GM12864 (cell line): ENCODE data around the gene MKS1.

Experiments
- DNase-seq: peaks from one replicate; pipeline ENCODE4 v3.0.0-alpha.2; 2011; ENCODE audit warnings: low read depth
- H3K4me3 ChIP-seq: 2 replicates; pipeline ENCODE4 v1.5.1; 2011; ENCODE audit warnings: mild to moderate bottlenecking, low read depth, low read length, control low read depth
- TF ChIP-seq, protein P1 (sequence below): IDR thresholded peaks from 2 replicates; pipeline ENCODE4 v1.5.1; 2011; ENCODE audit warnings: low read depth, mild to moderate bottlenecking, moderate library complexity, low read length, control low read depth, inconsistent platforms; ENCODE audit errors: missing control alignments

The MKS1 gene

DNA sequence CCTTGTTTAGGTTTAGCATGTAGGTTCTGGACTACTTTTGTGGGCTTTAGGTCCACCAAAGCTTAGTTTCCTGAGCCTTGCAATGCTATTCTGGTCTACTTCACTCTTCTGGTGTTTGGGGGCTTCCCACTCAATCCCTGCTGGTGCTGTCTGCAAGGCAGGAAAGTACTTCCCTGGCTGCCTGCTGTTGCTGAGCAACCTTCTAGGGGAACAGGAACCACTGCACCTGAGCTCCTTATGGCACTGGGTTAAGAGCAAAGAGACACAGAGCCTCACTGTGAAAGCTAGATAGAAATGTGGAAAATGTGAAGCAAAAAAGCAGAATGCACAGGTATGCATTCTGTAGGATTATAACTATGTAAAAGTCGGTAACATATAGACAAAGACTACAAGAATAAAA lies 44.7 kb upstream of the MKS1 start:
- DNase-seq = no peak
- H3K4me3 ChIP-seq = no peak overlapping the region
- TF ChIP-seq, protein P1, sequence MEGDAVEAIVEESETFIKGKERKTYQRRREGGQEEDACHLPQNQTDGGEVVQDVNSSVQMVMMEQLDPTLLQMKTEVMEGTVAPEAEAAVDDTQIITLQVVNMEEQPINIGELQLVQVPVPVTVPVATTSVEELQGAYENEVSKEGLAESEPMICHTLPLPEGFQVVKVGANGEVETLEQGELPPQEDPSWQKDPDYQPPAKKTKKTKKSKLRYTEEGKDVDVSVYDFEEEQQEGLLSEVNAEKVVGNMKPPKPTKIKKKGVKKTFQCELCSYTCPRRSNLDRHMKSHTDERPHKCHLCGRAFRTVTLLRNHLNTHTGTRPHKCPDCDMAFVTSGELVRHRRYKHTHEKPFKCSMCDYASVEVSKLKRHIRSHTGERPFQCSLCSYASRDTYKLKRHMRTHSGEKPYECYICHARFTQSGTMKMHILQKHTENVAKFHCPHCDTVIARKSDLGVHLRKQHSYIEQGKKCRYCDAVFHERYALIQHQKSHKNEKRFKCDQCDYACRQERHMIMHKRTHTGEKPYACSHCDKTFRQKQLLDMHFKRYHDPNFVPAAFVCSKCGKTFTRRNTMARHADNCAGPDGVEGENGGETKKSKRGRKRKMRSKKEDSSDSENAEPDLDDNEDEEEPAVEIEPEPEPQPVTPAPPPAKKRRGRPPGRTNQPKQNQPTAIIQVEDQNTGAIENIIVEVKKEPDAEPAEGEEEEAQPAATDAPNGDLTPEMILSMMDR = no peak

DNA sequence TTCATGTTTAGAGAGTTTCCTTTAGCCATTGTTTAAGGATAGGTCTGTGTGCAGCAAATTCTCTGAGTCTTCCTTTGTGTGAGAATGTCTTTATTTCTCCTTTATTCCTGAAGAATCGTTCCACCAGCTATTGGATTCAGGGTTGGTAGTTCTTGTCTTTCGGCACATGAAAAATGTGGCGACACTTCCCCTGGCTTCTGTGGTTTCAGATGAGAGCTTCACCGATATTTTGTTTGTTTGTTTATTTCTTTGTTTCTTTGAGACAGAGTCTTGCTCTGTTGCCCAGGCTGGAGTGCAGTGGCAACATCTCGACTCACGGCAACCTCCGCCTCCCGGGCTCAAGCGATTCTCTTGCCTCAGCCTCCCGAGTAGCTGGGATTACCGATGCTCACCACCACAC lies 43.1 kb upstream of the MKS1 start:
- no peak for DNase-seq
- H3K4me3 ChIP-seq = no peak overlapping the region
- TF ChIP-seq, protein P1 = no peak

DNA sequence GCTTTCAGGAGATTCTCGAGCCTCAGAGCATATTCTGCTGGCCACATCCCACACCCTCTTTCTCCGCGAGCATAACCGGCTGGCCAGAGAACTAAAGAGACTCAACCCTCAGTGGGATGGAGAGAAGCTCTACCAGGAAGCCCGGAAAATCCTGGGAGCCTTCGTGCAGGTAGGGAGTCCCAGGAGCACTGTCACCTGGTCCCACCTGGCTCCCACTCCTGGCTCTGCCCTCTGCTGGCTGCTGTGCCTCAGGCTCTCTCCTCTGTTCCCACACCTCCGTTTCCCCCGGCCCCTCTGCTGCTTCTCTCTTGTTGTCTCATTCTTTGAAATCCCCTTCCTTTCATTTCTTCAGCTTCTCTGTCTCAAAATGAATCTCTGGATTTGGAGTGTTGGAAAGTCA lies 35.7 kb upstream of the MKS1 start:
- TF ChIP-seq, protein P1 = peak; percentile 33
- no peak for DNase-seq
- no peak overlapping the region for H3K4me3 ChIP-seq

- no peak for DNase-seq
- no peak overlapping the region for H3K4me3 ChIP-seq
- TF ChIP-seq, protein P1 = no peak
These were observed 34.0 kb upstream of the MKS1 start for GRCh38 chr17:58253082-58253481.

DNA sequence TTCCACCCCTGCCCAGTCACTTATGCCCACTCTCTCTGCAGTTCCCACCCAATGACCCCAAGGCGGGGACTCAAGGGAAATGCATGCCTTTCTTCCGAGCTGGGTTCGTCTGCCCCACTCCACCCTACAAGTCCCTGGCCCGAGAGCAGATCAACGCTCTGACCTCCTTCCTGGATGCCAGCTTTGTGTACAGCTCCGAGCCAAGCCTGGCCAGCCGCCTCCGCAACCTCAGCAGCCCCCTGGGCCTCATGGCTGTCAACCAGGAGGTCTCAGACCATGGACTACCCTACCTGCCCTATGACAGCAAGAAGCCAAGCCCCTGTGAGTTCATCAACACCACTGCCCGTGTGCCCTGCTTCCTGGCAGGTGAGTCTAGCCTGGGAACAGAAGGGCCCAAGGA lies 33.1 kb upstream of the MKS1 start:
- no peak overlapping the region for H3K4me3 ChIP-seq
- DNase-seq = no peak
- TF ChIP-seq, protein P1 = no peak

DNA sequence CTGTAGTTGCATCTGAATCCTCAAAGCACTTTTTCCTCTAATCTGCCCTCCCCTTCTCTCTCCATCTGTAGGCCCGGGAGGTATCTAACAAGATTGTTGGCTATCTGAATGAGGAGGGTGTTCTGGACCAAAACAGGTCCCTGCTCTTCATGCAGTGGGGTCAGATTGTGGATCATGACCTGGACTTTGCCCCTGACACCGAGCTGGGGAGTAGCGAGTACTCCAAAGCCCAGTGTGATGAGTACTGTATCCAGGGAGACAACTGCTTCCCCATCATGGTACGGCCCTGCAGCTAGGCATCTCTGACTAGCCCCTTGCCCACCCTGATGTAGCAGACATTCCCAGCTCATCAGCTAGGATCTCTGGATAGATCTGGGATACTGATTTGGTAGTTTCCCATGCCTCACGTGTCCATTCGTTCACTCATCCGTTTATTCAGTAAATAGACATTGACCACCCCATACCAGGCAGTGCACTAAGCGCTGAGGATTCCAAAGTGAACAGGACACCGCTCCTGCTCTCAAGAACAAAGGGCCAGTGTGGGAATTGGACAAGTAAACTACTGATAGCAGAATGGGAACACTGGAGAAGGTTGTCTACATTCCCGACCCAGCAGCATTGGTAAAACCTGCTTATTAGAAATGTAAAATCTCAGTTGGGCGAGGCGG lies 31.4 kb upstream of the MKS1 start:
- DNase-seq = no peak
- TF ChIP-seq, protein P1 = no peak
- H3K4me3 ChIP-seq = no peak overlapping the region

- H3K4me3 ChIP-seq = peak overlapping the region; percentile 54
- TF ChIP-seq, protein P1 = peak; percentile 95
- DNase-seq = no peak
These were observed 30.4 kb upstream of the MKS1 start for GRCh38 chr17:58249270-58250133.
